ENCODE measurements around the gene TFEB. TPM values are rescaled to one million over a fixed set of nuclear protein-coding genes. Genes with fewer than 3 reads are reported as not detected.
A peak's percentile ranks its signal among the peaks of the same experiment; 100 is the strongest.

The TFEB gene
- total RNA-seq, 1 experiment from 2014 or later, result 1.8 TPM

DNA sequence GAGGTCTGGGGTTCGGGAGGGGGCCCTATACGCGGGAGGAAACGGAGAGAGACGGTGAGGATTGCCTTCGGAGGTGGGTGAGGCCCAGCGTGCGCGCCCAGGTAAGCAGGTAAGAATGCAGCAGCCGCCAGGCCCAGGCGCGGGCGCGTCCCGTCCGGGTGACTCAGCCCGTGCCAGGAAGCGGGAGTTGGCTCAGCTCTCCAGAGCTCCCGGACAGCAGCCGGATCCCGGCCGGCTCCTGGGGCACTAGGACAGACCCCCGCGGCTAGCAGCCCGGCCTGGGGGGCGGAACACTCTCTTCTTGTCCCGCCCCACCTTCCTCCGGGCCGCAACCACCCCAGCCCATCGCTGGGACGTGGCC, 98.6 kb downstream of the TFEB start:
- Histone ChIP-seq H3K9me3 (ENCODE audit: low read depth, low read length, poor library complexity, severe bottlenecking) (no peaks in the 10 kb centered on the region), H3K36me3 (ENCODE audit: insufficient read depth, low read length, poor library complexity, severe bottlenecking) (peaks cover 10% of the 10 kb centered on the region), H3K27ac (ENCODE audit: low read depth, low read length, poor library complexity, severe bottlenecking) (peak overlapping the region; percentile 99), H3K4me3 (ENCODE audit: low read depth, low read length, poor library complexity, severe bottlenecking) (peak overlapping the region; percentile 97), H3K27me3 (replicated peaks; ENCODE audit: insufficient read depth, low read depth, low read length, poor library complexity) (no peaks in the 10 kb centered on the region), H3K4me1 (ENCODE audit: insufficient read depth, low read length, poor library complexity, severe bottlenecking) (peaks cover 58% of the 10 kb centered on the region)
- POLR2A ChIA-PET (ENCODE audit: low non-redundant PET), result no interaction called here
- CTCF ChIA-PET, result no interaction called here
- intact Hi-C loops (cut with micrococcal nuclease; ENCODE audit: unreplicated experiment), result no loop called here
- BruUV-seq (replicated peaks), result no TSS peak
- peak; percentile 39 for DNase-seq (ENCODE audit: low spot score)
- TF ChIP-seq EZH2 (IDR thresholded peaks at IDR 0.05; ENCODE audit: borderline replicate concordance, low read depth, low read length, poor library complexity, severe bottlenecking), result no peak
- TF ChIP-seq, protein P1, sequence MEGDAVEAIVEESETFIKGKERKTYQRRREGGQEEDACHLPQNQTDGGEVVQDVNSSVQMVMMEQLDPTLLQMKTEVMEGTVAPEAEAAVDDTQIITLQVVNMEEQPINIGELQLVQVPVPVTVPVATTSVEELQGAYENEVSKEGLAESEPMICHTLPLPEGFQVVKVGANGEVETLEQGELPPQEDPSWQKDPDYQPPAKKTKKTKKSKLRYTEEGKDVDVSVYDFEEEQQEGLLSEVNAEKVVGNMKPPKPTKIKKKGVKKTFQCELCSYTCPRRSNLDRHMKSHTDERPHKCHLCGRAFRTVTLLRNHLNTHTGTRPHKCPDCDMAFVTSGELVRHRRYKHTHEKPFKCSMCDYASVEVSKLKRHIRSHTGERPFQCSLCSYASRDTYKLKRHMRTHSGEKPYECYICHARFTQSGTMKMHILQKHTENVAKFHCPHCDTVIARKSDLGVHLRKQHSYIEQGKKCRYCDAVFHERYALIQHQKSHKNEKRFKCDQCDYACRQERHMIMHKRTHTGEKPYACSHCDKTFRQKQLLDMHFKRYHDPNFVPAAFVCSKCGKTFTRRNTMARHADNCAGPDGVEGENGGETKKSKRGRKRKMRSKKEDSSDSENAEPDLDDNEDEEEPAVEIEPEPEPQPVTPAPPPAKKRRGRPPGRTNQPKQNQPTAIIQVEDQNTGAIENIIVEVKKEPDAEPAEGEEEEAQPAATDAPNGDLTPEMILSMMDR (conservative IDR thresholded peaks at IDR 0.05; ENCODE audit: low read depth, low read length), result no peak

DNA sequence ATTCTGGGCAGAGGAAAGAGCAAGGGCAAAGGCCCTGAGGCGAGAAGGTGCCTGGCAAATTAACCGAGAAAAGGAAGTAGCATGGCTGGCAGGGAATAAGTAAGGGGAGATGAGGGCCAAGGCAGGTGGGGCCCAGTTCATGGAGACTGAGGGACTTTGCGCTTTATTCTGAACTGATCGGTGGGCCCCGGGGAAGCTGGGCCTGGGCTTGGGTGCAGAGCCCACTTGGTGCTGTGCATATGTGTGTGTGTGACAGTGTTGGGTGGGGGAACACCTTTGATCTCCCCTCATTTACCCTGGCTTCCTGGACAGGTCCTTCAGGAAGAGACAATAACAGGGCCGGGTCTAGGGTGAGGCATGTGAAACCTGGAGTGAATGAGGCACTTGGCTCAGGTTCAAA, 100.0 kb downstream of the TFEB start:
- TF ChIP-seq, protein P1 (conservative IDR thresholded peaks at IDR 0.05; ENCODE audit: low read depth, low read length), result no peak
- TF ChIP-seq EZH2 (IDR thresholded peaks at IDR 0.05; ENCODE audit: borderline replicate concordance, low read depth, low read length, poor library complexity, severe bottlenecking), result no peak
- H3K4me3 ChIP-seq (ENCODE audit: low read depth, low read length, poor library complexity, severe bottlenecking), result no peak overlapping the region
- intact Hi-C loops (cut with micrococcal nuclease; ENCODE audit: unreplicated experiment), result no loop called here
- peaks cover 43% of the 10 kb centered on the region for H3K4me1 ChIP-seq (ENCODE audit: insufficient read depth, low read length, poor library complexity, severe bottlenecking)
- DNase-seq (ENCODE audit: low spot score), result no peak
- no peaks in the 10 kb centered on the region for H3K27me3 ChIP-seq (replicated peaks; ENCODE audit: insufficient read depth, low read depth, low read length, poor library complexity)
- H3K27ac ChIP-seq (ENCODE audit: low read depth, low read length, poor library complexity, severe bottlenecking), result peak overlapping the region; percentile 18
- CTCF ChIA-PET, result no interaction called here
- no peaks in the 10 kb centered on the region for H3K9me3 ChIP-seq (ENCODE audit: low read depth, low read length, poor library complexity, severe bottlenecking)
- no peaks in the 10 kb centered on the region for H3K36me3 ChIP-seq (ENCODE audit: insufficient read depth, low read length, poor library complexity, severe bottlenecking)
- POLR2A ChIA-PET (ENCODE audit: low non-redundant PET), result no interaction called here
- no TSS peak for BruUV-seq (replicated peaks)

DNA sequence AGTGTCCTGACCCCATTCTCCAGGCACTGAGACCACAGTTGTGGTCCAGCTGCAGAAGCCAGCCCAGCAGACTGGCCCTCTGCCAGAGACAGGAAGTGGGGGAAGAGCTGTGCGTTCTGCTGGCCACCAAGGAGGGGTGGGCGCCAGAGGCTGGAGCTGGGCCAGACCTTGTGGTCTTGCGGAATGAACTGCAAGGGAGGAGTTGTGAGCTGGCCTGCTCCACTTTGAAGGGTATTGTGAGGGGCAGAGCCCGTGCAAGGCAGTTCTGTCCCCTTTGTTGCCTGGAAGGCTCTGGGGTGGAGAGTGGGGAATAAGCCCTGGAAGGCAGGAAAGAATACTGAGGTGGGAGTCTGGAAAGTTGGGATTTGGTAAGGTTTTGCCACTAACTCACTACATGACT, 100.8 kb downstream of the TFEB start:
- Histone ChIP-seq H3K4me1 (ENCODE audit: insufficient read depth, low read length, poor library complexity, severe bottlenecking) (peaks cover 36% of the 10 kb centered on the region), H3K27ac (ENCODE audit: low read depth, low read length, poor library complexity, severe bottlenecking) (peak overlapping the region; percentile 18), H3K4me3 (ENCODE audit: low read depth, low read length, poor library complexity, severe bottlenecking) (no peak overlapping the region), H3K9me3 (ENCODE audit: low read depth, low read length, poor library complexity, severe bottlenecking) (no peaks in the 10 kb centered on the region), H3K36me3 (ENCODE audit: insufficient read depth, low read length, poor library complexity, severe bottlenecking) (no peaks in the 10 kb centered on the region), H3K27me3 (replicated peaks; ENCODE audit: insufficient read depth, low read depth, low read length, poor library complexity) (no peaks in the 10 kb centered on the region)
- TF ChIP-seq, protein P1 (conservative IDR thresholded peaks at IDR 0.05; ENCODE audit: low read depth, low read length), result no peak
- no peak for TF ChIP-seq EZH2 (IDR thresholded peaks at IDR 0.05; ENCODE audit: borderline replicate concordance, low read depth, low read length, poor library complexity, severe bottlenecking)
- CTCF ChIA-PET, result no interaction called here
- no TSS peak for BruUV-seq (replicated peaks)
- intact Hi-C loops (cut with micrococcal nuclease; ENCODE audit: unreplicated experiment), result no loop called here
- POLR2A ChIA-PET (ENCODE audit: low non-redundant PET), result interaction anchor here (0.5 kb wide), 1 partner anchor 1203 kb away, joined by 3 read pairs; no protein-coding TSS in a partner anchor
- no peak for DNase-seq (ENCODE audit: low spot score)

Other genes with a start within 250 kb of the TFEB start
- 53.9 and 56.7 TPM in 2 replicates for gene FOXP4, start 189.2 kb downstream of the TFEB start, total RNA-seq (2021)
- 342 and 346 TPM in 2 replicates for gene MDFI, start 97.1 kb downstream of the TFEB start, total RNA-seq (2021)
- not detected in 2 replicates for gene PGC, start 11.8 kb upstream of the TFEB start, total RNA-seq (2021)
- 3.0 and 5.5 TPM in 2 replicates for gene FRS3, start 44.3 kb upstream of the TFEB start, total RNA-seq (2021)
- gene PRICKLE4, start 45.2 kb upstream of the TFEB start, total RNA-seq (2021), result 1.9 TPM in 1 of 2 replicates, not detected in the other
- gene TOMM6, start 52.1 kb upstream of the TFEB start, total RNA-seq (2021), result 197 and 206 TPM in 2 replicates
- 10.5 and 13.0 TPM in 2 replicates for gene USP49, start 159.8 kb upstream of the TFEB start, total RNA-seq (2021)
- gene MED20, start 185.5 kb upstream of the TFEB start, total RNA-seq (2021), result 31.8 and 39.0 TPM in 2 replicates
- gene BYSL, start 185.9 kb upstream of the TFEB start, total RNA-seq (2021), result 76.5 and 89.7 TPM in 2 replicates
- gene CCND3, start 206.2 kb upstream of the TFEB start, total RNA-seq (2021), result 31.9 and 39.9 TPM in 2 replicates